Stimulated activated CD4-positive, alpha-beta T cell treated with anti-CD3 and anti-CD28 coated beads, Interleukin-12 subunit alpha, Interleukin-12 subunit beta, amount 100 ng/mL, for 48 hours (primary cell): ENCODE results near the gene PFN3.

Experiments used
- DNase-seq, 3 donors: peaks; one replicate each; pipeline ENCODE4 v3.0.0-alpha.2; 2020; ENCODE audit warnings: low read depth in 2 of 3, low spot score in 1 of 3

PFN3 gene

DNA sequence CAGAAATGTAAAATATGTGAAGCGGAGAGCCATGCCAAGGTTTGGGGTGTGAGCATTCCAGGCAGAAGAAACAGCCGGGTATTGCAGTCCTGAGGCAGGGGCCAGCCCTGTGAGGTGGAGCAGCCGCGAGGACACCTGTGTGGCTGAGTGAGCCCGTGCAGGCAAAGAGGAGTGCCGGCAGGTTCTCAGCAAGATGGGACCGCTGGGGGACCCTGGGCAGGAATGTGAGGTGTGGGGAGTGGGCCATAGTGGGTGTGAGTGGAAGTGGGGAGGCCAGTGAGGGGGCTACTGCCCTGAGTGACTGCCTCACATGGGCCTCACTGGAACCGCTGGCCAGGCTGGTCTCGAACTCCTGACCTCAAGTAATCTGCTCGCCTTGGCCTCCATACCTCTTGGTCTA is 38.0 kb upstream of the PFN3 start:
- DNase-seq, result no peak

DNA sequence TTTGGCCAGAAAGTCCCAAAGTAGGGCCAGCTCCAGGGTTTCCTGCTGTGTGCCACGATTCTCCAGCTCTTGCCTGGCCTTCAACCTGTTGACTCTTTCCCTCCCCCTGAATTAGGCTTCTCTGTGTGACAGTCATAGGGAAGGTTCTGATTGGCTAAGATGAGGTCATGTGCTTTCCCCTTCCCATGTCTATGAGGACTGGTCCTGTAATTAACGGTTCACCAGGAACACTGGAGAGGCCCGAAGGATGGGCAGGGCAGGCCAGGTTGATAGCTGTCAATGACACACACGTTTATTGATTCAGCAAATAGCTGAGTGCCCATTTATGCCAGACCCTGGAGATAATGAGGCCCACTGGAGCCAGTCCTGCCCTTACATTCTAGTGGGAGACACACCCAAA is 37.2 kb upstream of the PFN3 start:
- DNase-seq, result no peak

DNA sequence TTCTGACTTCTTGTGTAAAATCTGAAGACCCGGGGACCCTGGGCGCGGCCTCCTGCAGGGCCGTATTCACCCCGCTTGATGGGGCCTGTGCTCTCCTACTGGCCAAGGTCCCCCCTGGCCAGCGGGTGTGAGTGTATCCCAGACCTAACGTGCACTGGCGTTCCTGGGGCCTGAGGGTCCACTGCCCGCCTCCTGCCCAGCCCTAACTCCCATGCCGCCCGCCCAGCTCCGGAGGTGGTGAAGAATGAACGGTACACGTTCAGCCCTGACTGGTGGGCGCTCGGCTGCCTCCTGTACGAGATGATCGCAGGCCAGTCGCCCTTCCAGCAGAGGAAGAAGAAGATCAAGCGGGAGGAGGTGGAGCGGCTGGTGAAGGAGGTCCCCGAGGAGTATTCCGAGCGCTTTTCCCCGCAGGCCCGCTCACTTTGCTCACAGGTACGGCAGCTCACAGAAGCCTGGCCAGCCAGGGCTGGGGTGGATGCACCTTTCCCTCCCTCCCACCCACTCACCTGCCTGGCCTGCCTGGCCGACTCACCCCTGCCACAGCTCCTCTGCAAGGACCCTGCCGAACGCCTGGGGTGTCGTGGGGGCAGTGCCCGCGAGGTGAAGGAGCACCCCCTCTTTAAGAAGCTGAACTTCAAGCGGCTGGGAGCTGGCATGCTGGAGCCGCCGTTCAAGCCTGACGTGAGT is 35.5 kb upstream of the PFN3 start:
- DNase-seq, result no peak

DNA sequence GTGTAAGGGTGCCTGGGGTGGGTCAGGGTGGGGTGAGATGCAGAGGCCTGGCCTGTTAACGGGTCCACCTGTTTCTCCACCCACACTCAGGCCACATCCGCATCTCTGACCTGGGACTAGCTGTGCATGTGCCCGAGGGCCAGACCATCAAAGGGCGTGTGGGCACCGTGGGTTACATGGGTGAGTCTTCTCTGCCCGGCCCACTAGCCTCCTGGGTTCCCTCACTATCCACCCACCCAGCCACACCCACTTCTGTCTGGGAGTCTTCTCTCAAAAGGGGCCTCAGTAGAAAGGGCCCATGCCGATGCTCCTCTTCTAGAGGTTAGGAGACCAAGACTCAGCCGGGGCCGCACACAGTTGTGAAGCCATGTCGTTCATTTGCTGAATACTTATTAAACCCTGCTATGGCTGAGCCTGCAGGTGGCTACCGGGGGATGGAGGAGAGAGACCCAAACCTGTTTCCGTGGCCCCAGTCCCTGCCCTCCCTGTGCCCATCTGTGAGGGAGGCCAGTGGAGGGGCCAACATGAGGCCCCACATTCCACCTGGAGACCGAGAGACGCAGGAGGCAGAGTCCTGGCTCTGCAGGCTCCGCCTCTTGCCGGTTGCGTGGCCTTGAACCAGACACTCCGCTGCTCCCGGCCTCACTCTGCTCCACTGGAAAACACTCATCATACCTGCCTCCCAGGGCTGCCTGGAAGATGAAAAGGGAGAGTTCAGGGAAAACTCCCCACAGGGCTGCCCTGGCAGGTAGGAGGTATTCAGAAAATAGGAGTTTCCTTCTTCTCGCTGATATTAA is 34.7 kb upstream of the PFN3 start:
- no peak for DNase-seq

DNA sequence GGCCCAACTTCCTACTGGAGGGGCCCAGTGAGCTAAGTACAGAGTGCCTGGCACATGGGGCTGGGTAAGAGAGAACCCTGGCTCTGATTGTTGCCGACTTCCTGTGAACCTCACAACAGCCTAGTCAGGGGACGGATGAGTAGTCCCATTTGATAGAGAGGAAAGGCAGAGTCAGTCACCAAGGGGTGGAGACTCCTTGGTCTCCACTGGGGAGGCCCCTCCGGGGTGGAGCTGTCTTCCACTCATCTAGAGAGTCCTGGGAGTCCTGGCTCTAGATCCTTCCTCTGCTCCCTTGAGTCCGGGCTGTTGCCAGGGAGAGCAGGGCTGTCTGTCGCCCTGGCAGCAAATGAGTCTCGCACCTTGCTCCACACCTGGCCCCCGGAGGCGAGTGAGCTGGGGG is 34.0 kb upstream of the PFN3 start:
- DNase-seq, result peak; percentile 54 to 61 (median 55)

DNA sequence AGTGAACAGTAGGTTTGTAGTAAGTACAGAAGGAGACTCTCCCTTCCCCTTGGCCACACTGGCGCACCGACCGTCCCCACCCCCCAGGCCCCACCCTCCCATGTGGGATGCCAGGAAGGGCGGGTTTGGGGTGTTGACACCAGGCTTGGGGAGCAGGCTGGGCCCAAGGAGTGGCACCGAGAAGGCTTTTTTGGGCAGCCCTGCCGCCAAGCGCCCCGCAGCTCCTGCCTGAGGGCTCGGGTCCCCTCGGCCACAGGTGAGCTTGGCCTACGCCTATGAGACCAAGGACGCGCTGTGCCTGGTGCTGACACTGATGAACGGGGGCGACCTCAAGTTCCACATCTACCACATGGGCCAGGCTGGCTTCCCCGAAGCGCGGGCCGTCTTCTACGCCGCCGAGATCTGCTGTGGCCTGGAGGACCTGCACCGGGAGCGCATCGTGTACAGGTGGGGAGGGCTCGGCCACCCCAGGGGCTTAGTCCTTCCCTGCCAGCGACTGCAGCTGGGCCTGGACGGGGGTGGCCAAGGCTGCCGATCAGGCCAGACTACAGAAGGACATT is 33.3 kb upstream of the PFN3 start:
- DNase-seq, result no peak

DNA sequence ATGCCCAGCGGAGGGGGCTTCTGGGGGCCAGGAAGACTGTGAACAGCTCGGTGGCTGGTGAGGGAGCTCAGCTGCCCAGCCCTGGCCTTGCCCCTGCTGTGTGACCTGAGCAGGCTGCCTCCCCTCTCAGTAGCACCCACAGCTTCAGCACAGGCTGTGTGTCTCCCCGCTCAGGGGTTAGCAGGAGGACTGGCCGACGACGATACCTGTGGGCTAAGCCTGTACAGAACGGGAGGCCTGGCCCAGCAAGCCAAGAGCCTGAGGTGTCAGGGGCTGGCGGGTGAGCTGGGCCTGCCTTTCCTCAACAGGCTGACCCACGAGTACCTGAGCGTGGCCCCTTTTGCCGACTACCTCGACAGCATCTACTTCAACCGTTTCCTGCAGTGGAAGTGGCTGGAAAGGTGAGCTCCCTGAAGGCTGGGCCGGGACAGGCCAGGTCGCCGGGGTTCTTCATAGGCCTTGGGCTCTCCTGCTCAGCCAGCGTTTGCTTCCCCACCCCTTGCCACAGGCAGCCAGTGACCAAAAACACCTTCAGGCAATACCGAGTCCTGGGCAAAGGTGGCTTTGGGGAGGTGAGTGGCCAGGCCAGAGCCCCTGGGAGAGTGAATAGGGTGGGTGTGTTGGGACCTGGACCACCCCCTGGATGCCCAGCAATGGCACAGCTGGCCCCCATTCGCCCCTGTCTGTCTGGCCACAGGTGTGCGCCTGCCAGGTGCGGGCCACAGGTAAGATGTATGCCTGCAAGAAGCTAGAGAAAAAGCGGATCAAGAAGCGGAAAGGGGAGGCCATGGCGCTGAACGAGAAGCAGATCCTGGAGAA is 32.6 kb upstream of the PFN3 start:
- no peak for DNase-seq

DNA sequence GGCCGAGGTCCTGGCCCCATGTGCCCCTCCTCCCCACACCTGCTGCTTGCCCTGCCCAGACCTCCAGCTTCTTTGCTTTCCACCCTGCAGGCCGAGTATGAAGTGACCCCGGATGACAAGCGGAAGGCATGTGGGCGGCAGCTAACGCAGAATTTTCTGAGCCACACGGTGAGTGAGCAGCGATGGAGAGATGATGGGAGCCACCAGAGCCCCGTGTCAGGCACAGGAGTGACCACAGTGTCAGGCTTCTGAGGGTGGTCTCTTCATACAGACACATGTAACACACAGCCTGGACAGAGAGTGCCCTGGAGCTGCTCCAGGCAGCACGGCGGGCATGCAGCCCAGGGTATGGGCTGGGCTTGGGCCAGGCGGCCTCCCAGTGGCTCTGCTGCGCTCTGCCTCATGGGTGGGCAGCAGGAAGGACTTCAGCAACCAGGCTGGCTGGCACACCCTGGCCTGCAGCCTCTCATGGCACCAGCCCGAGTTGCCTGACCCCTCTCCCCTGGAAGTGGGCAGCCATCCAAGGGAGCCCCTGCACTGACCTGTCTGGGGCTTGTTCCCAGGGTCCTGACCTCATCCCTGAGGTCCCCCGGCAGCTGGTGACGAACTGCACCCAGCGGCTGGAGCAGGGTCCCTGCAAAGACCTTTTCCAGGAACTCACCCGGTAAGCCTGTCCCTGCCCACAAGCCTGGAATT is 31.8 kb upstream of the PFN3 start:
- peak in 1 of 3 donors; percentile 57 for DNase-seq

DNA sequence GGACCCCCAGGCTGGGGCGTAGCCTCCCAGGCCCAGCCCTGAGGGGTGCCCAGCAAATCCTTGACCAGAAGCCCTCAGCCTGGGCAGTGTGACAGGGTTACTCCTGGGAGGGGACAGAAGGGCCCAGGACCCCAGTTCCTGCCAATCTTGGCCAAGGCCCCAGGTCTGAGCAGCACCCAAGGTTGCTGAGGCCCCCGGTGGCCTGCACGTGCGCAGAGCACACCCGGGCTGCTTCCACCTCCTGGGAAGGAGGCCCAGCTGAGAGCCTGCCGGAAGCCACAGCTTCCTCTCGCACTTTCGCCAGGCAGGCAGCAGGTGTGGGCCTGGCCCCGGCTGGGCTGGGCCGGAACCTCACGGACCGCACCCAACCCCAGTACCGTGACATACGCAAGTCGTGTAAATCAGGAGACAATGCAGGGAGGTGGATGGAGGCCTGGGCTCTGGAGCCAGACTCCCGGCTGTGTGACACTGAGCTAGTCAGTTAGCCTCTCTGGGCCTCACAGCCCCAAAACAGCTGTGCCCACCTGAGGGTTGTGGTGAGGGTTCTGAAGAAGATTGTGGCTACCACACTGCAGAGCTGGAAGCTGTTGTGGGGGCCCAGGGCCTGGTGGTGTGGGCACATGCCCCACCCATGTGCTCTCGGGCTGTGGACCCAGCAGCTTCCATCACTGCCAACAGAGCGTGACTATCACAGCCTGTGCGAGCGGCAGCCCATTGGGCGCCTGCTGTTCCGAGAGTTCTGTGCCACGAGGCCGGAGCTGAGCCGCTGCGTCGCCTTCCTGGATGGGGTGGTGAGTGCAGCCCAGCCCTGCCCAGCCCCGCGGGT is 31.1 kb upstream of the PFN3 start:
- DNase-seq, result peak; percentile 46 to 75 (median 63)

DNA sequence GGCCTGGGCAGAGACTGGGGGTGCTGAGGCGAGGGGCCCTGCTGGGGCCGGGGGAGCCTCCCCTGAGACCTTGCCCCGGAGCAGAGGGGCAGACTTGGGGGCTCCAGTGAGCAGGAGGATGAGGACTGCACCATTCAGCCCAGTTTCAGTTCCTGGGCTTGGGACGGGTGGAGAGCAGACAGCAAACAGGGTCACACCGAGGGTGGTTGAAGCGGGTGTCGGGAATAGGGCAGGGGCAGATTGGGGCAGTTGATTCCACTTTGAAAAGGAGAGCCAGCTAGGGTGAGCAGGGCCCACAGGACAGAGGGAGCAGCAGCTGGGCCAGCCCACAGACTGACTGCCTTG is 30.5 kb upstream of the PFN3 start:
- no peak for DNase-seq

DNA sequence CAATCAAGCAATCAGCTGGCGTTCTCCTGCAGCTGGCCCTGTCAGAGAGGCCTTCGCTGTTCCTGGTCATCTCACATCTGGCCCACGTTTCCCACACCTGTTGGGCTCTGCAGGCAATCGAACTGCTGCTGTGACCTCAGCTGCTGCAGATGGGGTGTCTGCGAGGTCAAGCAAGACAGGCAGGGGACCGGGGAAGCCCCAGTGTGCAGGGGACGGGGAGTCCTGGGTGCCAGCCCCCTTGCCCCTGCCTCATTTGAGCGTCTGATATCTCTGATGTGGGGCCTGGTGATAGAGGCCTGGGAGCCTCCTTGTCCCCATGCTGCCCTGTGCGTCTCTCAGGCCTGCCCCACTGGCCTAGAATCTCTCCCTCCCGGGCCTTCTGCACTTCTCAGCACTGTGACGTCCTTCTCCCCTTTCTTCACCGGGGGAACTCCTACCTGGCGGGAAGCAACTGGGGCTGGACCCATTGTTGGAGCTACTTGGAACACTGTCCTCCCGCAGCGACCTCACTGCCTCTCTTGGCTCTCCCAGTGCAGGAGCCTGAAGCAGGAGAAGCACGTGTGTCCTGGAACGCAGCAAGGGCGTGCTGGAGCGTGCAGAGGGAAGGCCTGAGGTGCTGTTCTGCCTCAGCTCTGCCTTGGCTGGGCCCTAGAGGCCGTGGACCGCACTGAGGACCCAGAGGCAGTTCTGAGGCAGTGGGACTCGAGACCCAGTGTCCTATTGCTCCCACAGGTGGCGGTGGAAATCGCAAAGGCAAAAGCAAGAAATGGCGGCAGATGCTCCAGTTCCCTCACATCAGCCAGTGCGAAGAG is 29.9 kb upstream of the PFN3 start:
- DNase-seq, result no peak

DNA sequence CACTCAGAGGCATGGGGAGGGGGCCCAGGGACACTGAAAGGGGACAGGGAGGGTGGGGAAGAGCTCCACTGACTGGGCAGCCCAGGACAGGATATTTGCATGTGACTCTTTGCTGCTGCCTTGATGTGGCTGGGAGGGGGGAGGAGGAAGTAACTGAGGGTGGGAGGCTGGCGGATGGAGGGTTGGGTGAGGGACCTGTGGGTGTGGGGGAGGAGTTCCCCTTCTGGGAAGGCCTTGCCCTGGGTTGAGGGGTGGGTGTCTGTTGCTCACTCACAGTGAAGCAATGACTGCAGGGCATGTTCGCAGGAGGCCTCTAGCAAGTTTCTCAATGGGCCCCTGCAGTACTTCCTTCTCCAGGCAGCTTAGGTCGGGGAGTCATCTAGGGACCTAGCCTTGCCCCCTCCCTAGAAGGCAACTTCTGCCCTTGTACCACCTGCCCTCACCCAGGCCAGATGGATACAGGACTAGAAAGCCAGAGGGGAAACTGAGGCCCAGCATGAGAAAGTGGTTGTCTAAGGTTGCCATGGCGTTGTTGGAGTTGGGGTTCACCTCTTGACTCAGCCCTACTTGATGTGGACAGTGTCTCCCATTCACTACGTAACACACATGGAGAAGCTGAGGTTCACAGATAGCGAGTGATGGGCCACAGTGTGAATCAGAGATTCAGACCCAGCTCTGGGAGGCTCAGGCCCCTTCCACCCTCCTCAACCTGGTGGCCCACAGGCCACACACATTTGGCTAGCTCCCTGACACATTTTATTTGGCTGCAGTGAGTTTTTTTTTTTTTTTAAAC is 29.0 kb upstream of the PFN3 start:
- DNase-seq, result peak; percentile 85 to 87 (median 85)

DNA sequence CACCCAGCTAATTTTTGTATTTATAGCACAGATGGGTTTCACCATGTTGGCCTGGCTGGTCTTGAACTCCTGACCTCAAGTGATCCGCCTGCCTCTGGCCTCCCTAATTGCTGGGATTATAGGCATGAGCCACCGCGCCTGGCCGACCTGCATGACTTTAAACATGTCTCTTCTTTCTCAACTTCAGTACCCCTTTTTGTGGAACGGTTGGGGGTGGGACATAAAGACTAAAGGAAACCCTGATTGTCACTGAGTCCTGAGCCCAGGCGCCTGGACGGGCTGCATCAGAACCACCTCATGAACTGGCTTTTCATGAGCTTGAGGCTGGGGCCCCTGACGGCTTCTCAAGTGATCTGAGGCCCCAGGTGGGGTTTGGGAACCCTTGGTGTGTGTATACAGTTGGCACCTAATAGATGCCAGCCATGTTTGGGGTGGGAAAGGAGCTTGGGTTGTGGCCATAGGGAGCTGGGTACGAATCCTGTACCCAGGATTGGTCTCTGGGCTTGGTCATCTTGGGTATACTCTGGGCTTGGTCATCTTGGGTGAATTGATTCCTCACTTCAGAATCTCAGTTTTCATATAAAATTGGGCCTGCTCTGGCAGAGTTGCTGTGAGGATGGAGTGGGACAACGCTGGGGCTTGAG is 28.2 kb upstream of the PFN3 start:
- DNase-seq, result no peak

DNA sequence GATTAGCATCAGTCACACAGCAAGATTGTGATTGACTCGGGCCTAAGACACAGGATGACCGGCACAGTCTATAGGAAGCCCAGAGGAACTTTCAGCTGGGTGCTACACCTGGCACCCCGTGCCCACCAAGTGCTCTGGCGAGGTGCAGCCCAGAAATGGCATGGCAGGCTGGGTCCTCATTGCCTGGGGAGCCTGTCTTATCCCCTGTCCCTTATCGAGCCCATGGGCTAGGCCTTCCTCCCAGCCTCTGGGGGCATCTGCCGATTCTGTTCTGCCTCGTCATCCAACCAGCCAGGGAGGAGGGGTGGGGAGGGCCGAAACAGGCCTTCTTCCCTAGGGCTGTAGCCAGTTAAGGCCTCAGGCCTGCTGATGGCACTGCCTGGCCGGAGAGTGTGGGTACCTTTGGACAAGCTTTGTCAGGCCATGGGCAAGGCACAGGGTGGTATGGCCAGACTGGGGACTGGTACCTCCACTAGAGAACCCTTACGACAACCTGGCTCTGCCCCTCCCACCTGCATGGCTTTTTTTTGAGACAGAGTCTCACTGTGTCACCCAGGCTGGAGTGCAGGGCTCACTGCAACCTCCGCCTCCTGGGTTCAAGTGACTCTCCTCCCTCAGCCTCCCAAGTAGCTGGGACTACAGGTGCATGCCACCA is 27.6 kb upstream of the PFN3 start:
- peak in 2 of 3 donors; percentile 30 to 47 for DNase-seq

DNA sequence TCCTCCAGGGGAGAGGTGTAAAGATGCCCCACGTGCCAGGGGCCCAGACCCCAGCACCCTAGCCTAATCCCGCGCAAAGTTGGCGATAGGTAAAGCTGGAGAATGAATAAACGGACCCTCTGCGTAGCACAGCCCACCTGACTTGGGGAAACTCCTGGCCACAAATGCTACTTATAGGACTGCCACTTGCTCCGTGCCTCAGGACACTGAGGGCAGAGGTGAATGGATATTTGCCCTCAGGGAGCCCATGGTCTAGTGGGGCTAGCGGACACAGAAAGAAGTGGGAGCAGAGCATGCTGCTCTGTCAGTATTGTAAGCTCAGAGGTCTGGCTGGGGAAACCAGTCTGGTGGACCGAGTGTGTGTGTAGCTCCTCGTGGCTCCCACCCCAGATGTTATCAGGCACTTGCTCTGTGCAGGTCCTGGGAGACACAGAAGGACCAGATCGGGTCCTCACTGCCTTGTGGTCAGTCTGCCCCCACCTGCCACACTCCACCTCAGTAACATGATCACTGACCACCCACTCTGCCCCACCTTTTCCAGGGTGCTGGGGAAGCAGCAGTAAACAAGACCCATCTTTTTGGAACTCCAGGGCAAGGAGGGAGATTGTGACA is 26.9 kb upstream of the PFN3 start:
- DNase-seq, result no peak

DNA sequence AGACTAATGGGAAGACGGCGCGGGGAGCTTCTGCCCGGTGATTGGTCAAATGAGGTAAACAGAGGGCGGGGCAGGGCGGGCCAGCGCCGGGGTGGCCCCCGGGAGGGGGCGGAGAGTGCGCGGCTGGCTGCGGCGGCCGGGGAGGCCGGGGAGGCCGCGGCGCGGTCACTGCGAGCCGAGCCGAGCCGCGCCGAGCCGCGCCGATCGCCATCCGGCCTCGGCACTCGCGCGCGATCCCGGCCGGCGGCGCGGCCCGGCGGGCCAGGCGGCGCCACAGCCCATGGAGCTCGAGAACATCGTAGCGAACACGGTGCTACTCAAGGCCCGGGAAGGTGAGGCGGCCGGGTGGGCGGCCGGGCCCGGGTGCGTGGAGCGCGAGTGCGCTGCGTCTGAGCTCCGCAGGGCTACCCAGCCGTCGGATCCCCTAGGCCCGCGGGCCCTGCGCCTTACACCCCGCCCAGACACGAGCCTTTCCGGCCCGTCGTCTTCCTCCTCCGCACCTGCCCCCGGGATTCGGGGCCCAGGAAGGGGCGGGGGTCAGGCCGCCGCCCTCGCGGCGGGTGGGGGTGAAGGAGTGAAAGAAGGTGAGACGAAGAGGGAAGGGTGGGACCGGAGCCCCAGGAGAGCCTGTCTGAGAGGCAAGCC is 26.2 kb upstream of the PFN3 start, which contains the start of gene GRK6:
Gene GRK6, plus strand, starts transcription at position 111 of the 645 bp plus-strand sequence. Its CDS starts 170 bp downstream, at position 281.
- DNase-seq, result peak in 1 of 3 donors; percentile 55
